Hepatocyte (in vitro differentiated cells): ENCODE measurements around the gene MSMB. TPM values are rescaled to one million over a fixed set of nuclear protein-coding genes. Genes with fewer than 3 reads are reported as not detected.

Source experiments
- DNase-seq: peaks from one replicate; pipeline ENCODE4 v3.0.0-alpha.2; 2016; ENCODE audit warnings: low spot score
- H2AFZ ChIP-seq: fragments of 200-600 bp; sonication (generic); 2 replicates; pipeline ENCODE4 v1.6.0; 2016; ENCODE audit warnings: antibody characterized with exemption, mild to moderate bottlenecking
- H3K27ac ChIP-seq: fragments of 200-600 bp; sonication (generic); 2 replicates; pipeline ENCODE4 v1.5.1; 2016; ENCODE audit warnings: mild to moderate bottlenecking
- H3K27me3 ChIP-seq: fragments of 200-600 bp; sonication (generic); 2 replicates; pipeline ENCODE4 v1.6.1; 2016
- H3K36me3 ChIP-seq: fragments of 200-600 bp; sonication (generic); replicated peaks from 2 replicates; pipeline ENCODE4 v1.5.1; 2016; ENCODE audit warnings: low read depth; ENCODE audit not compliant: insufficient read depth
- H3K4me1 ChIP-seq: fragments of 200-600 bp; sonication (generic); 2 replicates; pipeline ENCODE4 v1.5.1; 2016; ENCODE audit warnings: mild to moderate bottlenecking, moderate library complexity; ENCODE audit not compliant: insufficient read depth
- H3K4me2 ChIP-seq: fragments of 200-600 bp; sonication (generic); 2 replicates; pipeline ENCODE4 v1.6.0; 2016
- H3K4me3 ChIP-seq: fragments of 200-600 bp; sonication (generic); 2 replicates; pipeline ENCODE4 v1.5.1; 2016; ENCODE audit warnings: mild to moderate bottlenecking
- H3K79me2 ChIP-seq: fragments of 200-600 bp; sonication (generic); 2 replicates; pipeline ENCODE4 v1.6.0; 2017; ENCODE audit warnings: mild to moderate bottlenecking
- H3K9me2 ChIP-seq: fragments of 200-600 bp; sonication (generic); replicated peaks from 2 replicates; pipeline ENCODE4 v1.6.0; 2017; ENCODE audit warnings: mild to moderate bottlenecking; ENCODE audit not compliant: insufficient read depth
- H3K9me3 ChIP-seq: fragments of 200-600 bp; sonication (generic); 2 replicates; pipeline ENCODE4 v1.5.1; 2016; ENCODE audit warnings: low read depth, mild to moderate bottlenecking
- H4K20me1 ChIP-seq: fragments of 200-600 bp; sonication (generic); 2 replicates; pipeline ENCODE4 v1.6.0; 2016; ENCODE audit warnings: mild to moderate bottlenecking; ENCODE audit not compliant: insufficient read depth, poor library complexity, severe bottlenecking
- CTCF ChIP-seq: fragments of 200-600 bp; sonication (generic); IDR thresholded peaks from 2 replicates; pipeline ENCODE4 v1.5.1; 2016; ENCODE audit warnings: antibody characterized with exemption, mild to moderate bottlenecking; ENCODE audit not compliant: poor library complexity
- EZH2 ChIP-seq: fragments of 200-600 bp; sonication (generic); IDR thresholded peaks from 2 replicates; pipeline ENCODE4 v1.6.1; 2016; ENCODE audit warnings: antibody characterized with exemption, mild to moderate bottlenecking, borderline replicate concordance
- EZH2phosphoT487 ChIP-seq: fragments of 200-600 bp; sonication (generic); IDR thresholded peaks from one replicate; pipeline ENCODE4 v1.6.1; 2018; ENCODE audit warnings: antibody characterized with exemption, mild to moderate bottlenecking, low read depth, moderate library complexity; ENCODE audit not compliant: unreplicated experiment, severe bottlenecking
- WGBS: methylation state at CpG from one replicate; pipeline ENCODE4 v1.1.6; 2016; ENCODE audit warnings: low lambda C conversion rate; ENCODE audit errors: missing lambda C conversion rate; 5-methylcytosine and 5-hydroxymethylcytosine counted together
- polyA plus RNA-seq: library from polyadenylated mRNA; unstranded; fragments of >200 nt; fragmentation: Nextera tagmentation; extraction: Ambion mirVana; gene quantifications from 2 replicates; pipeline ENCODE4 v1.2.1, GENCODE V29; 2016
- total RNA-seq: library from RNA; depleted of rRNA; stranded (reverse); fragments of >200 nt; gene quantifications from 2 replicates; pipeline ENCODE4 v1.2.3, GENCODE V29; 2014

The MSMB gene
- total and polyA plus RNA-seq, 2 experiments from 2014 or later: 2.2 to 11.0 TPM

GRCh38 chr10:46028584-46029460, 17.2 kb downstream of the MSMB start:
- 19% methylated on average over 6 of the region's 6 CpGs for WGBS
- peak; percentile 83 for DNase-seq

GRCh38 chr10:46026106-46026505, 20.0 kb downstream of the MSMB start:
- DNase-seq: no peak
- Histone ChIP-seq H3K36me3 (no peaks in the 10 kb centered on the region), H3K4me1 (peaks cover 27% of the 10 kb centered on the region), H3K4me3 (no peak overlapping the region), H3K27me3 (no peaks in the 10 kb centered on the region), H3K79me2 (peaks cover 82% of the 10 kb centered on the region), H3K4me2 (peak overlapping the region; percentile 23), H3K9me3 (no peaks in the 10 kb centered on the region), H3K9me2 (no peaks in the 10 kb centered on the region), H2AFZ (no peak overlapping the region), H3K27ac (no peak overlapping the region), H4K20me1 (peaks cover 69% of the 10 kb centered on the region)
- TF ChIP-seq EZH2: no peak
- TF ChIP-seq CTCF: no peak
- TF ChIP-seq EZH2phosphoT487: no peak

More at GRCh38 chr10:46028584-46029460, 17.2 kb downstream of the MSMB start:
- no peak for TF ChIP-seq EZH2
- TF ChIP-seq CTCF: peak; percentile 72
- H3K27me3 ChIP-seq: no peaks in the 10 kb centered on the region
- H3K27ac ChIP-seq: peak overlapping the region; percentile 96
- peaks cover 44% of the 10 kb centered on the region for H4K20me1 ChIP-seq
- H3K4me2 ChIP-seq: peak overlapping the region; percentile 93
- H3K36me3 ChIP-seq: no peaks in the 10 kb centered on the region
- H3K9me3 ChIP-seq: no peaks in the 10 kb centered on the region
- peaks cover 60% of the 10 kb centered on the region for H3K79me2 ChIP-seq
- H3K4me3 ChIP-seq: peak overlapping the region; percentile 89
- H3K4me1 ChIP-seq: peaks cover 19% of the 10 kb centered on the region
- no peaks in the 10 kb centered on the region for H3K9me2 ChIP-seq
- H2AFZ ChIP-seq: no peak overlapping the region

GRCh38 chr10:46025406-46025805, 20.7 kb downstream of the MSMB start:
- TF ChIP-seq CTCF: no peak
- Histone ChIP-seq H3K4me3 (no peak overlapping the region), H3K36me3 (no peaks in the 10 kb centered on the region), H3K9me2 (no peaks in the 10 kb centered on the region), H3K27ac (no peak overlapping the region), H3K9me3 (no peaks in the 10 kb centered on the region), H3K27me3 (no peaks in the 10 kb centered on the region), H3K79me2 (peaks cover 89% of the 10 kb centered on the region), H4K20me1 (peaks cover 76% of the 10 kb centered on the region), H3K4me1 (peaks cover 23% of the 10 kb centered on the region), H2AFZ (no peak overlapping the region), H3K4me2 (peak overlapping the region; percentile 78)
- WGBS: 89% methylated on average over 2 of the region's 2 CpGs
- no peak for DNase-seq
